DLD1 (cell line): Measurements from ENCODE around the gene RIOK3.

Experiments
- in situ Hi-C: cut with HindIII; loops from 2 replicates; pipeline ENCODE4 v1.10.0; 2017; ENCODE audit warnings: low sequenced_read_pairs

The RIOK3 gene

GRCh38 chr18:23495723-23496440 lies 42.8 kb downstream of the RIOK3 start:
- in situ Hi-C loops: no loop called here

- in situ Hi-C loops: no loop called here
Observed at GRCh38 chr18:23498117-23498516, 45.0 kb downstream of the RIOK3 start.

GRCh38 chr18:23498877-23499276 lies 45.8 kb downstream of the RIOK3 start:
- in situ Hi-C loops: no loop called here

- in situ Hi-C loops: no loop called here
Observed at GRCh38 chr18:23499291-23499781, 46.2 kb downstream of the RIOK3 start.

GRCh38 chr18:23501626-23502025 lies 48.5 kb downstream of the RIOK3 start:
- in situ Hi-C loops: loop anchor here (25.0 kb wide), 1 partner anchor 211 kb away; no protein-coding TSS in a partner anchor

GRCh38 chr18:23502516-23503037 lies 49.5 kb downstream of the RIOK3 start:
- in situ Hi-C loops: loop anchor here (25.0 kb wide), 1 partner anchor 210 kb away; no protein-coding TSS in a partner anchor

GRCh38 chr18:23503038-23503962 lies 50.2 kb downstream of the RIOK3 start, which contains the start of gene RMC1:
RMC1 (plus strand) TSS chr18:23503511; CDS start chr18:23503619, 108 bp downstream.
- in situ Hi-C loops: loop anchor here (25.0 kb wide), 1 partner anchor 209 kb away; no protein-coding TSS in a partner anchor

- in situ Hi-C loops: loop anchor here (25.0 kb wide), 1 partner anchor 208 kb away; no protein-coding TSS in a partner anchor
Observed at GRCh38 chr18:23503963-23504344, 50.9 kb downstream of the RIOK3 start.

- in situ Hi-C loops: loop anchor here (25.0 kb wide), 1 partner anchor 208 kb away; no protein-coding TSS in a partner anchor
Observed at GRCh38 chr18:23504720-23505119, 51.6 kb downstream of the RIOK3 start.

GRCh38 chr18:23506393-23506792 lies 53.3 kb downstream of the RIOK3 start:
- in situ Hi-C loops: loop anchor here (25.0 kb wide), 1 partner anchor 206 kb away; no protein-coding TSS in a partner anchor

- in situ Hi-C loops: loop anchor here (25.0 kb wide), 1 partner anchor 201 kb away; no protein-coding TSS in a partner anchor
Observed at GRCh38 chr18:23510923-23511322, 57.8 kb downstream of the RIOK3 start.

GRCh38 chr18:23512216-23512615 lies 59.1 kb downstream of the RIOK3 start:
- in situ Hi-C loops: loop anchor here (25.0 kb wide), 1 partner anchor 200 kb away; no protein-coding TSS in a partner anchor

GRCh38 chr18:23512641-23513040 lies 59.6 kb downstream of the RIOK3 start:
- in situ Hi-C loops: loop anchor here (25.0 kb wide), 1 partner anchor 200 kb away; no protein-coding TSS in a partner anchor

GRCh38 chr18:23515911-23516546 lies 62.9 kb downstream of the RIOK3 start:
- in situ Hi-C loops: loop anchor here (25.0 kb wide), 1 partner anchor 196 kb away; no protein-coding TSS in a partner anchor

GRCh38 chr18:23519734-23520133 lies 66.6 kb downstream of the RIOK3 start:
- in situ Hi-C loops: loop anchor here (25.0 kb wide), 1 partner anchor 193 kb away; no protein-coding TSS in a partner anchor

GRCh38 chr18:23521271-23521670 lies 68.2 kb downstream of the RIOK3 start:
- in situ Hi-C loops: loop anchor here (25.0 kb wide), 1 partner anchor 191 kb away; no protein-coding TSS in a partner anchor

GRCh38 chr18:23521907-23522306 lies 68.8 kb downstream of the RIOK3 start:
- in situ Hi-C loops: loop anchor here (25.0 kb wide), 1 partner anchor 190 kb away; no protein-coding TSS in a partner anchor

GRCh38 chr18:23523429-23524212 lies 70.5 kb downstream of the RIOK3 start:
- in situ Hi-C loops: loop anchor here (25.0 kb wide), 1 partner anchor 189 kb away; no protein-coding TSS in a partner anchor

GRCh38 chr18:23524213-23524707 lies 71.2 kb downstream of the RIOK3 start:
- in situ Hi-C loops: loop anchor here (25.0 kb wide), 1 partner anchor 188 kb away; no protein-coding TSS in a partner anchor
